ENCODE data around the gene FGF9.

GRCh38 chr13:21675095-21675991 lies 4.5 kb downstream of the FGF9 start:
- TF ChIP-seq POLR2A (IDR thresholded peaks at IDR 0.05; ENCODE audit: low read depth, low read length) (no peak), POLR2AphosphoS5 (IDR thresholded peaks at IDR 0.05; ENCODE audit: low read depth, low read length) (no peak), TAF1 (IDR thresholded peaks at IDR 0.05; ENCODE audit: borderline replicate concordance, low read depth, low read length) (no peak)
